MM.1S (cell line): ENCODE results near the gene RLN2.
A peak's percentile ranks its signal among the peaks of the same experiment; 100 is the strongest.

Source experiments
- DNase-seq: peaks from one replicate; pipeline ENCODE4 v3.0.0-alpha.2; 2015
- H2AFZ ChIP-seq: fragments of 300-600 bp; sonication (generic); 2 replicates; pipeline ENCODE4 v1.6.0; 2016; ENCODE audit warnings: antibody characterized with exemption, low read length
- H3F3A ChIP-seq: fragments of 300-600 bp; sonication (generic); 2 replicates; pipeline ENCODE4 v1.6.1; 2016; ENCODE audit warnings: mild to moderate bottlenecking, antibody characterized with exemption, low read length, moderate library complexity, mixed read lengths; ENCODE audit not compliant: insufficient read depth
- H3K27ac ChIP-seq: fragments of 300-600 bp; sonication (generic); 2 replicates; pipeline ENCODE4 v1.5.1; 2016; ENCODE audit warnings: mild to moderate bottlenecking, low read length
- H3K27me3 ChIP-seq: fragments of 300-600 bp; sonication (generic); replicated peaks from 2 replicates; pipeline ENCODE4 v1.6.0; 2016; ENCODE audit warnings: low read length; ENCODE audit not compliant: insufficient read depth
- H3K36me3 ChIP-seq: fragments of 300-600 bp; sonication (generic); replicated peaks from 2 replicates; pipeline ENCODE4 v1.6.1; 2016; ENCODE audit warnings: mild to moderate bottlenecking, low read length, mixed read lengths; ENCODE audit not compliant: insufficient read depth
- H3K4me1 ChIP-seq: fragments of 300-600 bp; sonication (generic); 2 replicates; pipeline ENCODE4 v1.6.1; 2016; ENCODE audit warnings: low read length, mixed read lengths
- H3K4me2 ChIP-seq: fragments of 300-600 bp; sonication (generic); 2 replicates; pipeline ENCODE4 v1.6.0; 2016; ENCODE audit warnings: low read depth, low read length
- H3K4me3 ChIP-seq: fragments of 300-600 bp; sonication (generic); 2 replicates; pipeline ENCODE4 v1.5.1; 2016; ENCODE audit warnings: low read length, mixed read lengths
- H3K79me2 ChIP-seq: fragments of 300-600 bp; sonication (generic); 2 replicates; pipeline ENCODE4 v1.6.1; 2016; ENCODE audit warnings: mixed run types, low read length, mixed read lengths
- H3K9ac ChIP-seq: fragments of 300-600 bp; sonication (generic); 2 replicates; pipeline ENCODE4 v1.6.1; 2016; ENCODE audit warnings: low read length, mixed read lengths
- H3K9me2 ChIP-seq: fragments of 300-600 bp; sonication (generic); replicated peaks from 2 replicates; pipeline ENCODE4 v1.6.1; 2016; ENCODE audit warnings: mild to moderate bottlenecking, low read length, mixed read lengths; ENCODE audit not compliant: insufficient read depth
- H3K9me3 ChIP-seq: fragments of 300-600 bp; sonication (generic); replicated peaks from 2 replicates; pipeline ENCODE4 v1.6.1; 2016; ENCODE audit warnings: mild to moderate bottlenecking, low read length, mixed read lengths; ENCODE audit not compliant: insufficient read depth
- H4K20me1 ChIP-seq: fragments of 300-600 bp; sonication (generic); 2 replicates; pipeline ENCODE4 v1.6.1; 2016; ENCODE audit warnings: mild to moderate bottlenecking, low read length, moderate library complexity, mixed read lengths; ENCODE audit not compliant: insufficient read depth
- CTCF ChIP-seq: fragments of 300-600 bp; sonication (generic); IDR thresholded peaks from 2 replicates; pipeline ENCODE4 v1.5.1; 2016; ENCODE audit warnings: antibody characterized with exemption, low read length, mixed read lengths
- EZH2 ChIP-seq: fragments of 300-600 bp; sonication (generic); optimal IDR thresholded peaks from 2 replicates; pipeline ENCODE3; 2017; ENCODE audit warnings: low read depth, mild to moderate bottlenecking, antibody characterized with exemption, low read length, mixed read lengths
- EZH2phosphoT487 ChIP-seq: fragments of 300-600 bp; sonication (generic); IDR thresholded peaks from 2 replicates; pipeline ENCODE4 v1.6.1; 2018; ENCODE audit warnings: antibody characterized with exemption, low read length

The RLN2 gene

GRCh38 chr9:5263351-5264218, 40.9 kb downstream of the RLN2 start:
- peak; percentile 73 for DNase-seq

More at GRCh38 chr9:5263351-5264218, 40.9 kb downstream of the RLN2 start:
- Histone ChIP-seq H3K4me3 (peak overlapping the region; percentile 29; the same call in 1 of the 2 replicates), H3K9me2 (no peaks in the 10 kb centered on the region), H3K27ac (peak overlapping the region; percentile 13; the same call in 1 of the 2 replicates), H3K27me3 (no peaks in the 10 kb centered on the region), H4K20me1 (no peaks in the 10 kb centered on the region), H3F3A (peaks cover 2% of the 10 kb centered on the region; the same call in 1 of the 2 replicates), H3K36me3 (no peaks in the 10 kb centered on the region), H3K9me3 (no peaks in the 10 kb centered on the region), H3K79me2 (no peaks in the 10 kb centered on the region), H3K4me1 (peaks cover 25% of the 10 kb centered on the region), H3K9ac (no peak overlapping the region; the same call in 1 of the 2 replicates), H2AFZ (peak overlapping the region; percentile 73), H3K4me2 (peak overlapping the region; percentile 70)
- peak; percentile 44 for TF ChIP-seq CTCF
- no peak for TF ChIP-seq EZH2phosphoT487
- no peak for TF ChIP-seq EZH2
